Activated naive CD4-positive, alpha-beta T cell treated with anti-CD3 and anti-CD28 coated beads, Interleukin-2, amount 50 U/mL, for 24 hours (primary cell): Measurements from ENCODE around the gene HPD.
"Not testable (repeated sequence)": the region's sequence is repeated elsewhere in the genome, so short reads cannot be mapped to it uniquely, and the experiment has no call there.

Experiments used
- H3K27ac Mint-ChIP-seq: one replicate; pipeline ENCODE4 v1.8.0; 2021; ENCODE audit warnings: mild to moderate bottlenecking, mixed read lengths
- H3K27me3 Mint-ChIP-seq: one replicate; pipeline ENCODE4 v1.8.0; 2021; ENCODE audit warnings: mixed read lengths
- H3K36me3 Mint-ChIP-seq: one replicate; pipeline ENCODE4 v1.8.0; 2021; ENCODE audit warnings: mixed read lengths
- H3K4me1 Mint-ChIP-seq: one replicate; pipeline ENCODE4 v1.8.0; 2021; ENCODE audit warnings: mixed read lengths
- H3K4me3 Mint-ChIP-seq: one replicate; pipeline ENCODE4 v1.8.0; 2021; ENCODE audit warnings: mild to moderate bottlenecking, mixed read lengths
- H3K9me3 Mint-ChIP-seq: one replicate; pipeline ENCODE4 v1.8.0; 2021; ENCODE audit warnings: mixed read lengths

HPD gene

DNA sequence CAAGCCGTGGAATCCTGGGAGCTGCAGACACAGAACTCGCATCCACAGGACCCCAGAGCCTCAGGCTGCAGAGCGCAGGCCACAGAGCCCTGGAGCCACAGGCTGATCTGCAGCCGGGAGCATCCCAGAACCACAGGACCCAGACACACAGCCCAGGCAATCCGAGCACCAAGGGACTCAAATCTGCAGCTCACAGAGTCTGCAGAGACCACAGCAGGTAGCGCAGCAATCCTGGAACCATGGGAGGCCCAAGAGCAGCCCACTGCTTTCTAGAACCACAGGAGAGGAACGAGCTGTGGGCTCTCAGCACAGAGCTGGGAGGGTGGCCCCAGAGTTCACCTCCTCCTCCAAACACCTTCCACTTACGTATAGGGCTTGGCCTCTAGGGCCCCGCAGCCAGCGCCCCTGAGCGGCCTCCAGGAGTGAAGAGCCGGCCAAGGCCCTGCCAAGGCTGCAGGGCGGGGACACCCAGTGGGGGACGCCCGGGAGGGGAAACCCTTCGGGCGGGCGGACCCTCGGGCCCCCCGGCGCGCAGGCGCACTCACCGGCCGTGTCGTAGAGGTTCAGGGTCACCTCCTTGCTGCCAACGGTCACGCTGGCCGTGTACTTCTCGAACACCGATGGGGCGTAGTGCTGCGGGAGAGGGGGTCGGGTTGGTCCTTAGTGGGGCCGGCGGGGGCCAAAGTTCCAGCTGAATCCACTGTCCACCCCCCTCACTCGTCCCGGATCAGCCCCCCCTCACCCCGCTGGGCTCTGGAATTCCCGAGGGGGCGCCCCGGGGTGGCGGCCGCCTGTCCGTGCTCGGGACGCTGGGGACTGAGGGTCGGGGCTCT is 65.8 kb downstream of the HPD start:
- no peaks in the 10 kb centered on the region for H3K9me3 Mint-ChIP-seq

DNA sequence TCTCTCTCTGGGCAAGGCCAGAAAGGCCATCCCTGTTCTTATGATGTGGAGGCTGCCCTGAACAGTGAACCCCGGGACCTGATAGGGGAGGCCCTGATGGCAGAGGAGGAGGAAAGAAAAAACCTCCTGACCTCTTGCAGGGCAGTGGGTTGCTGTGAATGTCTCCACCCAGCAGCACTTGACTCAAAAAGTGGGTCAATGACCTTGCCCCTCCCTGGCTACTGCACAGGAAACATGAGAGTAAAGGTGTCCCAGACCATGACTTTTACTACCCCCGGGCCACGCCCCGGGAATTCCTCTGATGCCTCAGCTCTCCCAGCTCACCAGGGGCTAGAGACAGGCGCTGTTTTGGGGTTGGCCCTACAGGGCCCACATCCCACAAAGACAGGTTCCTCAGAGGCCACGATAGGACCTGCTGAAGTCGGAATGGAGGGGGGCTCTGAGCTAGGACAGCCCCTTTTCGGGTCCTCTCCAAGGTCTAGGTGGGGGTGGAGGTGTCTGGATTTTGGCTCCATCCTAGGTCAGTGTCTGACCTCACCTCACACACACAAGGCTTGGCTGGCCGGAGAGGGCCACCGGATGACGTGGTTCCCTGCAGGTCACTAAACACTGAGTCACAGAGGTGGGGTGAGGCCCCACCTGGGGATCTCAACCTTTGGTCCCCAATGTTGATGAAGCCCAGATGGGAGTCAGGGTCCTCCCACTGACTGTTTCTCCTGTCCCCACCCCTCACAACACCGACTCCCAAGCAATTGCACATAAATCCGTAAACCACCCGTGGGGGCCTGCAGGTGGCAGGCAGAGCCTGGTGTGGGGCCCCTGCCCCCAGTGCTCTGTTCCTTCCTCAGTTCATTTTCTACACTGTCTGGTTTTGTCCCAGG is 66.7 kb downstream of the HPD start:
- H3K27ac Mint-ChIP-seq = peak overlapping the region; percentile 85
- H3K9me3 Mint-ChIP-seq = no peaks in the 10 kb centered on the region
- peaks cover 68% of the 10 kb centered on the region for H3K4me1 Mint-ChIP-seq
- H3K4me3 Mint-ChIP-seq = peak overlapping the region; percentile 96
- H3K36me3 Mint-ChIP-seq = peaks cover 12% of the 10 kb centered on the region
- H3K27me3 Mint-ChIP-seq = no peaks in the 10 kb centered on the region

More for the DNA sequence above, 65.8 kb downstream of the HPD start:
- peaks cover 65% of the 10 kb centered on the region for H3K4me1 Mint-ChIP-seq
- H3K27me3 Mint-ChIP-seq = no peaks in the 10 kb centered on the region
- peak overlapping the region; percentile 96 for H3K4me3 Mint-ChIP-seq
- peak overlapping the region; percentile 85 for H3K27ac Mint-ChIP-seq
- H3K36me3 Mint-ChIP-seq = peaks cover 10% of the 10 kb centered on the region

DNA sequence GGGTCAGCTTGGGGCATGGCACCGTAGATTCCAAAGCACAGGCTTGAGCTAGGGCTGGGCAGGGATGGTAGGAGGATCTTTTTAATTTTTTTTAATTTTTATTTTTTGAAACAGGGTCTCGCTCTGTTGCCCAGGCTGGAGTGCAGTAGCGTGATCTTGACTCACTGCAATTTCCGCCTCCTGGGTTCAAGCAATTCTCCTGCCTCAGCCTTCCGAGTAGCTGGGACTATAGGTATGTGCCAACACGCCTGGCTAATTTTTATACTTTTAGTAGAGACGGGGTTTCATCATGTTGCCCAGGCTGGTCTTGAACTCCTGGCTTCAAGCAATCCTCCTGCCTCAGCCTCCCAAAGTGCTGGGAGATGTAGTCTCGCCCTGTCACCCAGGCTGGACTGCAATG is 67.9 kb downstream of the HPD start:
- H3K9me3 Mint-ChIP-seq, H3K27me3 Mint-ChIP-seq: not testable (repeated sequence)
- Mint-ChIP-seq H3K36me3 (peaks cover 14% of the 10 kb centered on the region), H3K4me3 (peak overlapping the region; percentile 96), H3K27ac (peak overlapping the region; percentile 99), H3K4me1 (peaks cover 76% of the 10 kb centered on the region)

DNA sequence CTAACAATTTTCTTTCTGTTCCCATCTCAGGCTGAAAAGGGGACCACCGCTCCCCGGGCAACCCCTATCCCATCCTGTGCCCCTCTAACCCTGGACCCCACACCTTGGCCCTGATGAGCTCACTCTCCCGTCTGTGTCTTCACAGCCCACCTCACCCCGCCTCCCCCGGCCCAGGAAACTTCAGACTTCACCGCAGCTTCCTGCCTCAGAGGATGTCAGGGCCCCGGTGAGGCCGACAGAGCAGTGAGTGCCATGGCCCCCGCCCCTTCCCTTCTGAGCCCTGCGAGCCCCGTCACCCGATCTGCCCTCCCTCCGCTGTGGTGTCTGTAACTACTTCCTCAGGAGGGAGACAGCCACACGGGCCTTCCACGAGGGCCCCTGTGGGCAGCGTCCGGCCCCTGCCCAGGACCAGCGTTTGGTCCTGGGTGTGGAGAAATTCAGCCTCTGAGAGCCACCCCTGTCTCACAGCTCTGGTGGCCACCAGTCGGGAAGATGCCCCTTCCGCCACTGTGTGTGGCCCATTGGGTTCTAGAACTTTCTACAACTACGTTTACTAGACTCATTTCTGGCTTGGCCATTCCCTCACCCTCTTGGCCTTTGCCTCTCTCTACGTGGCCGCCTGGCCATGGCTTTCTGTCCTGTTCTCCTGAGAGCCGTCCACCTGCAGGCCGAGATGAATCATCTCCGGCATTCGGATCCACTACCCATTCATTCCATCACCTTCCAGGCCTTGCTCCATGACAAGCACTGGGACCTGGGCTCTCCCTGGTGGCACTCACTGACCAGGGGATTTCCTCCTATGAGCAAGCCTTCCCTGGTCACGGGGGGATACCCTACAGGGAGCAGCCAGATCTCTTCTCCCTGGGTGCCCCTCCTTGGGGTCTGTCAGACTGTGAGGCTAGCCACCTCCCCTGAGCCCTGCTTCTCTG is 68.6 kb downstream of the HPD start:
- Mint-ChIP-seq H3K9me3 (no peaks in the 10 kb centered on the region), H3K4me1 (peaks cover 76% of the 10 kb centered on the region), H3K4me3 (peak overlapping the region; percentile 96), H3K27me3 (no peaks in the 10 kb centered on the region), H3K27ac (peak overlapping the region; percentile 99), H3K36me3 (peaks cover 14% of the 10 kb centered on the region)
